GM18951 (cell line): ENCODE results near the gene MRPL11.
"Not testable (repeated sequence)": the region's sequence is repeated elsewhere in the genome, so short reads cannot be mapped to it uniquely, and the experiment has no call there.

Experiments used
- POLR2A ChIP-seq: IDR thresholded peaks from 4 replicates; pipeline ENCODE4 v1.6.1; 2011; ENCODE audit warnings: mild to moderate bottlenecking; ENCODE audit not compliant: insufficient read length, insufficient read depth; ENCODE audit errors: extremely low read depth
- in situ Hi-C: fragments of 300-500 bp; cut with MboI; formaldehyde crosslinking; loops from one replicate; pipeline ENCODE4 v1.12.0; 2022; ENCODE audit warnings: low sequenced_read_pairs, mixed read lengths, inconsistent platforms; ENCODE audit not compliant: unreplicated experiment

MRPL11 gene

GRCh38 chr11:66473608-66474515, 35.2 kb upstream of the MRPL11 start:
- no peak for TF ChIP-seq POLR2A
- in situ Hi-C loops = no loop called here

DNA sequence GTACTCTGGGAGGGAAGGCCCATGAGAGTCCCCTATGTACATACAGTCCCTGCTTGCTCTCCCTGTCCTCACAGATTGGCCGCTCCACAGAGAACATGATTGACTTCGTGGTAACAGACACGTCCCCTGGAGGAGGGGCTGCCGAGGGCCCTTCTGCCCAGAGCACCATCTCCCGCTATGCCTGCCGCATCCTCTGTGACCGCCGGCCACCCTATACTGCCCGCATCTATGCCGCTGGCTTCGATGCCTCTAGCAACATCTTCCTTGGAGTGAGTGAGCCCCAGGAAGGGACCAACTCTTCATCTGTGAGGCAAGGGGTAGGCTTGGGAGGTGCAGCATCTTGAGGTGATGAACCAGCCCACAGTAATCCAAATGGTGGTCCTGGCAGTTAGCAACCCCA, 34.5 kb upstream of the MRPL11 start:
- no peak for TF ChIP-seq POLR2A
- in situ Hi-C loops = no loop called here

- TF ChIP-seq POLR2A = no peak
- in situ Hi-C loops = no loop called here
These were observed 33.4 kb upstream of the MRPL11 start for GRCh38 chr11:66472054-66472453.

GRCh38 chr11:66471142-66471541, 32.5 kb upstream of the MRPL11 start:
- in situ Hi-C loops = no loop called here
- TF ChIP-seq POLR2A = no peak

DNA sequence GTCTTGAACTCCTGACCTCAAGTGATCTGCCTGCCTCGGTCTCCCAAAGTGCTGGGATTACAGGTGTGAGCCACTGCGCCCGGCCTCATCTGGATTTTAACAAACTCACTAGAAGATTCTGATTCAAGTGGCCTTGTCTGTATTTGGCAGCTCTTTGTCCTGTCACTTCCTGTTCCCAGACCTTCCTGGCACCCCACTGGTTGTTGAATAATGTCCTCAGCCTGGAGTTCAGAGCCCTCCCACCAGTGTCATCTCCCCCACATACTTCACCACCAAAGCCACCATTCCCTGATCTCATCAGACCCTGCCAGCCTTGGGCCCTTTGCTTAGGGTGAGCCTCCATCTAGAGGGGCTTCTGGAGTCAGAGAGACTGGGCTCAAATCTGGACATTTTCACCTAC, 31.4 kb upstream of the MRPL11 start:
- TF ChIP-seq POLR2A = no peak
- in situ Hi-C loops = no loop called here

DNA sequence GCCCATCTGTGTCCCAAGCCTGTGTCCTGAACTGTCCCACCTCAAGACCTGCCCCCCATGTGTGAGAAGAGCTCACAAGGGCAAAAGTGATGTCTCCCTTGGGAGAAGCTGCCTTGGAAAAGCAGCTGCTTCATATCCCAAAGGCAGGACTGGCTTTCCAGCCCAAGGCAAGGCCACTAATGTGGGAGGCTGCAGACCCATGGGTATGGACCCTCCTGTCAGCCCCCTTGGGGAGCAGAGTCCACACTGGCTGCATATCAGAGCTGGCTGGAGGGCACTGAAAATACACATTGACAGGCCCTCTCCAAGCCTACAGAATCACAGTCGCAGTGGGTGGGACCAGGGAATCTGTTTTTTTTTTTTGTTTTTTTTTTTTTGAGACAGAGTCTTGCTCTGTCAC, 30.8 kb upstream of the MRPL11 start:
- in situ Hi-C loops = no loop called here
- TF ChIP-seq POLR2A = no peak

- no peak for TF ChIP-seq POLR2A
- in situ Hi-C loops = no loop called here
These were observed 30.0 kb upstream of the MRPL11 start for GRCh38 chr11:66468691-66469090.

- no peak for TF ChIP-seq POLR2A
- in situ Hi-C loops = no loop called here
These were observed 29.1 kb upstream of the MRPL11 start for GRCh38 chr11:66467756-66468155.

GRCh38 chr11:66467034-66467659, 28.5 kb upstream of the MRPL11 start:
- TF ChIP-seq POLR2A = no peak
- in situ Hi-C loops = no loop called here

DNA sequence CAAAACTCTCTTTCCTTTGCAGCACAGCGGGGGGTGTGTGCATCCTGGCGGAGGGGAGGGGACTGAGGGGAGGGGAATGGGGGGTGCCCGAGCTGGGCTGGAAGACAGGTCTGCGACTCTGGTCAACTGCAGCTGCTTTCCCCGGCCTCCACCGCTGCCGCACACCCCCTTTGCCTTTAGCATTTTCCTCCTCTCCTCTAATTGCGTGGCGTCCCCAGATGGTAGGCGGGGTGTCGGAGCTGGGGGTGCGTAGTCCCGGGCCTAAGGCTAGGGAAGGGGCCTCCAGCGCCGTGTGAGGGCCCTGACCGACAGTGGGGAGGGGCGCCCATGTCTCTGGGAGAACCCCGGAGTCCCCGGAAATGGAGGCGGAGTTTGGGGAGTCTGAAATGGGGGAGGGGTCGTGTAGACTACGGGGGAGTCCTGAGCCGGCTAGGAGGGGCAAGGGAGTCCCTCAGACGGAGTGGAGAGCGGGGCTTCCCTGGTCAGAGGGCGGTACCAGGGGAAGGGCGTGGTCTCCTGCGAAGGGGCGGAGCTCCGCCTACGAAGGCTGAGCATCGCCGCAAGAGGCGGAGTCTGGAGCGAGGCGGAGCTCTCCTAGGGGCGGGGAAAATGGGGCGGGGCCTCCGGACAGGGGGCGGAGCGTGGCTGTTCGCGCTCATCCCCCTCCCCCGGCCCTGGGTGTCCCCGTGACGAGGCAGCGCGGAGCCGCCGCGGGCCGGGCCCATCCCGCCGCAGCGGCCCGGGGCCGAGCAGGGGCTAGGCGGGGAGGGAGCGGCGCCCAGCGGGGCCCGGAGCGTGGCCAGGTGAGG, 27.8 kb upstream of the MRPL11 start, which contains the start of gene PELI3:
Gene PELI3 (plus strand): TSS at position 681 of the 809 bp plus-strand sequence. CDS start 1,224 bp downstream, outside the sequence.
- peak; percentile 33 for TF ChIP-seq POLR2A
- in situ Hi-C loops = no loop called here

DNA sequence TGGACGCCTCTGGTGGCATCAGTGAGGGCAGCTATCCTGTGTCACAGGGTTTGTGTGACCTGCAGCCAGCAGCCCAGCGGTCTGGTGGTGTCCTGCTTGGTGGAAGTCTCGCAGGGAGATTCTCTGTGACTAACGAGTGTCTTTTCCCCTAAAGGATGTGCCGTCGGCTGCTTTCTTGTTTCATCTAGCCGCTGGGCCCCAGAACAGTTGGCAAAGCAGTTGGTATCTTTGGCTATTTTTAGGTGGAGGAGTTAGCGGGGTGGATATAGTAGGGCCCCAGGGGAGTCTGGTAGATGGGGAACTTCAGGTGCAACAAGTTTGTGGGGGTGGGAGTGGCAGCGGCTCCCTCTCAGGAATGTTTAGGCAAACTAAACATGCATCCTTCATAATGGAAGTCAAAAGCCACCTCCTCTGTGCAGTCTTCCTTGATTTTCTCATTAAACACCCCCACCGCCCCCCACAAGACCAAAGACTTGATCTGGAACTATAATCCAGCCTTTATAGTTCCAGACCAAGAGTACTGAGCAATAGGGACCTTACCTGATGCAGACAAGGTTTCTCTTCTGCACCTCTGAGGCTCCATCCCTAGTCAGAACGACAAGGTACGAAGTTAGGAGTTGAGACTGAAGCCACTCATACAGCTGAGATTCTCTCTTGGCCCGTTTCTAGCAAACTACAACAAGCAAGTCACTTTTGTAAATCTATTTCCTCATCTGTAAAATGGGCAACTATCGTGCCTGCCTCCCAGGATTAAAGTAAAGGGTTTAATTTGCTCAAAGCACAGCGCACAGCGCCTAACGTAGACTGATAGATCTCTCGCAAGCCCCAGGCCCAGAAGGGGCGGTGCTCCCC, 27.0 kb upstream of the MRPL11 start:
- TF ChIP-seq POLR2A = no peak
- in situ Hi-C loops = no loop called here

GRCh38 chr11:66464916-66465315, 26.3 kb upstream of the MRPL11 start:
- TF ChIP-seq POLR2A = no peak
- in situ Hi-C loops = no loop called here

- in situ Hi-C loops = not testable (repeated sequence)
These were observed 25.5 kb upstream of the MRPL11 start for GRCh38 chr11:66464116-66464515.
